HG03280 (cell line): ENCODE measurements around the gene ETV1.

Source experiments
- ATAC-seq: cut with Tn5 transposase; IDR thresholded peaks from one replicate; pipeline ENCODE4 v1.9.1; 2021; ENCODE audit warnings: mild to moderate bottlenecking, moderate library complexity; ENCODE audit not compliant: unreplicated experiment

ETV1 gene

GRCh38 chr7:13989126-13989948 is at the start of gene ETV1:
TSS of gene ETV1 (minus strand) at chr7:13989666. CDS start at chr7:13989052, 614 bp downstream.
- ATAC-seq = no peak

GRCh38 chr7:14024406-14024805 is 34.9 kb upstream of the ETV1 start:
- ATAC-seq = no peak

- ATAC-seq = no peak
These were observed 34.4 kb upstream of the ETV1 start for GRCh38 chr7:14023838-14024237.

- ATAC-seq = no peak
These were observed 33.9 kb upstream of the ETV1 start for GRCh38 chr7:14023342-14023741.

GRCh38 chr7:14021069-14021468 is 31.6 kb upstream of the ETV1 start:
- no peak for ATAC-seq

GRCh38 chr7:14020339-14020900 is 31.0 kb upstream of the ETV1 start:
- no peak for ATAC-seq

GRCh38 chr7:14018751-14019150 is 29.3 kb upstream of the ETV1 start:
- no peak for ATAC-seq

GRCh38 chr7:14016950-14017349 is 27.5 kb upstream of the ETV1 start:
- ATAC-seq = no peak

- ATAC-seq = no peak
These were observed 24.4 kb upstream of the ETV1 start for GRCh38 chr7:14013898-14014297.

- no peak for ATAC-seq
These were observed 20.3 kb upstream of the ETV1 start for GRCh38 chr7:14009453-14010418.

GRCh38 chr7:14001139-14001538 is 11.7 kb upstream of the ETV1 start:
- ATAC-seq = no peak

GRCh38 chr7:14000247-14000646 is 10.8 kb upstream of the ETV1 start:
- no peak for ATAC-seq

GRCh38 chr7:13998866-13999265 is 9.4 kb upstream of the ETV1 start:
- no peak for ATAC-seq

- ATAC-seq = no peak
These were observed 3.1 kb upstream of the ETV1 start for GRCh38 chr7:13992596-13992964.

GRCh38 chr7:13991791-13992595 is 2.5 kb upstream of the ETV1 start:
- no peak for ATAC-seq

- peak; percentile 63 for ATAC-seq
These were observed 1.7 kb upstream of the ETV1 start for GRCh38 chr7:13990984-13991790.

GRCh38 chr7:13990319-13990983 is 985 bp upstream of the ETV1 start:
- ATAC-seq = peak; percentile 41

- no peak for ATAC-seq
These were observed 461 bp upstream of the ETV1 start for GRCh38 chr7:13989949-13990305.

GRCh38 chr7:13988731-13989125 is 738 bp downstream of the ETV1 start:
- no peak for ATAC-seq
